GM12875 (cell line): ENCODE results near the gene STRA8.

ENCODE experiments used
- H3K4me3 ChIP-seq: one replicate; pipeline ENCODE4 v1.5.1; 2011; ENCODE audit warnings: low read depth, low read length, control low read depth
- CTCF ChIP-seq: IDR thresholded peaks from 2 replicates; pipeline ENCODE4 v1.5.1; 2011; ENCODE audit warnings: low read depth, mild to moderate bottlenecking, control low read depth, inconsistent platforms, low read length, moderate library complexity, borderline replicate concordance; ENCODE audit not compliant: insufficient read depth

The STRA8 gene

GRCh38 chr7:135286876-135287275, 53.2 kb downstream of the STRA8 start:
- H3K4me3 ChIP-seq, result no peak overlapping the region
- TF ChIP-seq CTCF, result no peak

- H3K4me3 ChIP-seq, result no peak overlapping the region
- TF ChIP-seq CTCF, result no peak
These were observed 57.0 kb downstream of the STRA8 start for GRCh38 chr7:135290594-135290993.

GRCh38 chr7:135291809-135292253, 58.2 kb downstream of the STRA8 start:
- TF ChIP-seq CTCF, result no peak
- H3K4me3 ChIP-seq, result no peak overlapping the region

- H3K4me3 ChIP-seq, result no peak overlapping the region
These were observed 65.6 kb downstream of the STRA8 start for GRCh38 chr7:135299235-135299634.

GRCh38 chr7:135300913-135301765, 67.5 kb downstream of the STRA8 start:
- H3K4me3 ChIP-seq, result no peak overlapping the region
- TF ChIP-seq CTCF, result no peak

More at GRCh38 chr7:135299235-135299634, 65.6 kb downstream of the STRA8 start:
- no peak for TF ChIP-seq CTCF
